K562 (cell line): ENCODE results near the gene SLC4A2. TPM values are rescaled to one million over a fixed set of nuclear protein-coding genes. Genes with fewer than 3 reads are reported as not detected.

Experiments
- ATAC-seq: fragments of 200-7000 bp; cut with Tn5 transposase; 3 replicates; pipeline ENCODE4 v1.9.1; 2020; ENCODE audit warnings: moderate library complexity
- BruUV-seq: library from RNA; stranded (reverse); fragments of 400-500 nt; replicated peaks from 2 replicates; lab custom pipeline; 2021; lab: Mats Ljungman, UMichigan
- CTCF ChIA-PET: fragments of 300-600 bp; formaldehyde crosslinking; extraction: SDS; loops from one replicate; lab custom pipeline; 2021; ENCODE audit warnings: low intra/inter-chr PET ratio; lab: Yijun Ruan, JAX
- POLR2A ChIA-PET: fragments of 300-600, 350-650 bp; sonication (Branson Sonifier 250); formaldehyde crosslinking; extraction: SDS; loops from one replicate; lab custom pipeline; 2021; ENCODE audit warnings: antibody characterized with exemption, inconsistent platforms; lab: Yijun Ruan, JAX
- DNase-seq, 4 experiments: peaks; one replicate each; pipeline versions ENCODE4 v3.0.0 to v3.0.0-alpha.2; 2011 to 2018; ENCODE audit warnings: low spot score in 3 of 4, mixed read lengths in 3 of 4; ENCODE audit errors: extremely low read depth in 1 of 4
- FAIRE-seq: peaks from 2 replicates; lab custom pipeline; 2011; peaks lifted over from hg19 to GRCh38; lab: Jason Lieb, UNC
- H2AFZ ChIP-seq: 2 replicates; pipeline ENCODE4 v1.6.0; 2011; ENCODE audit warnings: low read depth, low read length, control low read depth, inconsistent platforms
- H3K27ac ChIP-seq: fragments of 200-600 bp; 3 replicates; pipeline ENCODE4 v1.8.0; 2011; ENCODE audit warnings: low read depth, mild to moderate bottlenecking, control low read depth, inconsistent platforms, low read length, moderate library complexity, mixed read lengths; ENCODE audit errors: extremely low read depth
- H3K27me3 ChIP-seq, 2 experiments: fragments of 300-600 bp in 1 of 2; 2 replicates in 1 of 2; 3 replicates in 1 of 2; pipeline versions ENCODE4 v1.6.0 to v1.8.0; 2011; ENCODE audit warnings: inconsistent platforms in 2 of 2, low read length in 2 of 2, mild to moderate bottlenecking in 1 of 2, mixed read lengths in 1 of 2, moderate library complexity in 1 of 2; ENCODE audit not compliant: control insufficient read depth in 2 of 2, insufficient read depth in 2 of 2
- H3K36me3 ChIP-seq: fragments of 300-600 bp; 3 replicates; pipeline ENCODE4 v1.8.0; 2011; ENCODE audit warnings: mild to moderate bottlenecking, low read length, inconsistent platforms; ENCODE audit not compliant: control insufficient read depth, insufficient read depth
- H3K4me1 ChIP-seq, 2 experiments: fragments of 200-600 bp in 1 of 2; replicated peaks in 1 of 2; 2 replicates in 1 of 2; 3 replicates in 1 of 2; pipeline versions ENCODE4 v1.5.1 to v1.8.0; 2011; ENCODE audit warnings: inconsistent platforms in 2 of 2, low read length in 2 of 2, mild to moderate bottlenecking in 1 of 2, mixed read lengths in 1 of 2, moderate library complexity in 1 of 2; ENCODE audit not compliant: control insufficient read depth in 2 of 2, insufficient read depth in 2 of 2
- H3K4me2 ChIP-seq: 2 replicates; pipeline ENCODE4 v1.6.1; 2011; ENCODE audit warnings: low read length, control low read depth, inconsistent platforms, mixed read lengths; ENCODE audit not compliant: insufficient read depth
- H3K4me3 ChIP-seq: fragments of 200-600 bp; sonication (generic), shearing (Covaris generic); 2 replicates; pipeline ENCODE4 v1.5.1; 2016; ENCODE audit warnings: control low read depth, inconsistent platforms
- H3K79me2 ChIP-seq: fragments of 200-600 bp; 3 replicates; pipeline ENCODE4 v1.8.0; 2011; ENCODE audit warnings: low read length, inconsistent platforms; ENCODE audit not compliant: control insufficient read depth, insufficient read depth
- H3K9ac ChIP-seq, 2 experiments: 2 replicates each; pipeline versions ENCODE4 v1.6.0 to v1.6.1; 2011; ENCODE audit warnings: low read depth in 2 of 2, low read length in 2 of 2, control low read depth in 1 of 2, inconsistent platforms in 1 of 2, mild to moderate bottlenecking in 1 of 2, mixed read lengths in 1 of 2; ENCODE audit not compliant: insufficient read depth in 1 of 2
- H3K9me1 ChIP-seq: one replicate; pipeline ENCODE4 v1.6.0; 2011; ENCODE audit warnings: inconsistent platforms, mild to moderate bottlenecking, low read length, moderate library complexity; ENCODE audit not compliant: control insufficient read depth, insufficient read depth
- H3K9me3 ChIP-seq: replicated peaks from 2 replicates; pipeline ENCODE4 v1.5.1; 2011; ENCODE audit warnings: low read depth, low read length, inconsistent platforms; ENCODE audit not compliant: control insufficient read depth, insufficient read depth
- H4K20me1 ChIP-seq: replicated peaks from 2 replicates; pipeline ENCODE4 v1.6.1; 2011; ENCODE audit warnings: low read length, inconsistent platforms, mixed read lengths; ENCODE audit not compliant: control insufficient read depth, insufficient read depth
- CHD1 ChIP-seq: fragments of 200-600 bp; sonication (generic); IDR thresholded peaks from one replicate; pipeline ENCODE4 v1.6.1; 2012; ENCODE audit warnings: mild to moderate bottlenecking, moderate library complexity, low read length, inconsistent platforms
- CREM ChIP-seq: IDR thresholded peaks from 2 replicates; pipeline ENCODE4 v1.6.1; 2014; ENCODE audit warnings: antibody characterized with exemption, low read depth
- SRF ChIP-seq, 2 experiments: fragments of 250-450, 450-650 bp in 1 of 2; sonication (Bioruptor Pico) in 1 of 2; sonication (generic) in 1 of 2; formaldehyde crosslinking; IDR thresholded peaks; 2 replicates each; pipeline versions ENCODE4 v1.5.0 to v1.5.1; 2020 to 2022; ENCODE audit warnings: mild to moderate bottlenecking in 1 of 2, missing genetic modification reagents in 1 of 2
- TSC22D4 ChIP-seq: fragments of 450-650 bp; IDR thresholded peaks from 2 replicates; pipeline ENCODE4 v1.6.1; 2016; ENCODE audit warnings: missing genetic modification characterization, missing biosample characterization, control low read depth
- ZNF12 ChIP-seq: sonication (generic); formaldehyde crosslinking; IDR thresholded peaks from 2 replicates; pipeline ENCODE4 v1.4.0; 2020; ENCODE audit warnings: mild to moderate bottlenecking, missing genetic modification reagents
- WGBS: fragments of 100-300 bp; shearing (Covaris generic); methylation state at CpG from one replicate; pipeline ENCODE4 v1.1.6; 2016; ENCODE audit warnings: low coverage, mixed read lengths; ENCODE audit not compliant: insufficient coverage; ENCODE audit errors: missing lambda C conversion rate; 5-methylcytosine and 5-hydroxymethylcytosine counted together
- in situ Hi-C: fragments of 300-500 bp; cut with MboI; formaldehyde crosslinking; loops from 4 replicates; pipeline ENCODE4 v1.15.0; 2018; ENCODE audit warnings: inconsistent platforms, mixed read lengths
- intact Hi-C: fragments of 100-400 bp; cut with micrococcal nuclease; formaldehyde crosslinking; loops from 2 replicates; pipeline ENCODE4 v1.14.2; 2022
- polyA plus RNA-seq, 8 experiments: library from polyadenylated mRNA; depleted of rRNA in 4 of 8; stranded (reverse) in 5 of 8; unstranded in 3 of 8; fragments of >200 nt; fragmentation: Nextera tagmentation in 2 of 8; fragmentation: Illumina TruSeq in 1 of 8; extraction: Ambion mirVana in 2 of 8; extraction: Trizol in 1 of 8; gene quantifications; 2 replicates each; pipeline versions ENCODE4 v1.2.1 to v1.2.3, GENCODE V29; 2011 to 2014; ENCODE audit warnings: inconsistent platforms in 1 of 8, missing spikeins in 1 of 8
- total RNA-seq, 7 experiments: library from RNA; depleted of rRNA in 6 of 7; stranded (reverse); fragments of >200 nt in 6 of 7; fragmentation: Illumina TruSeq in 2 of 7; extraction: Trizol in 2 of 7; gene quantifications; 2 replicates each; pipeline versions ENCODE4 v1.2.1 to v1.2.3, GENCODE V29; 2011 to 2021; ENCODE audit warnings: low replicate concordance in 1 of 7
- TF ChIP-seq, protein P1 (sequence below): fragments of 250-450 bp; sonication (Bioruptor Pico); IDR thresholded peaks from 2 replicates; pipeline ENCODE4 v1.8.0; 2022; ENCODE audit warnings: inconsistent platforms
- TF ChIP-seq, protein P2 (sequence below), 2 experiments: fragments of 450-650 bp; formaldehyde crosslinking in 1 of 2; IDR thresholded peaks; 2 replicates each; pipeline versions ENCODE4 v1.4.0 to v1.6.1; 2014 to 2020; ENCODE audit warnings: mild to moderate bottlenecking in 2 of 2, borderline replicate concordance in 1 of 2, low read depth in 1 of 2

SLC4A2 gene
- total and polyA plus RNA-seq, 9 of the 15 experiments (the other 6 are each of a cell fraction or from before 2014, with no cell fraction given): 11.4 to 375 (median 130) TPM

DNA sequence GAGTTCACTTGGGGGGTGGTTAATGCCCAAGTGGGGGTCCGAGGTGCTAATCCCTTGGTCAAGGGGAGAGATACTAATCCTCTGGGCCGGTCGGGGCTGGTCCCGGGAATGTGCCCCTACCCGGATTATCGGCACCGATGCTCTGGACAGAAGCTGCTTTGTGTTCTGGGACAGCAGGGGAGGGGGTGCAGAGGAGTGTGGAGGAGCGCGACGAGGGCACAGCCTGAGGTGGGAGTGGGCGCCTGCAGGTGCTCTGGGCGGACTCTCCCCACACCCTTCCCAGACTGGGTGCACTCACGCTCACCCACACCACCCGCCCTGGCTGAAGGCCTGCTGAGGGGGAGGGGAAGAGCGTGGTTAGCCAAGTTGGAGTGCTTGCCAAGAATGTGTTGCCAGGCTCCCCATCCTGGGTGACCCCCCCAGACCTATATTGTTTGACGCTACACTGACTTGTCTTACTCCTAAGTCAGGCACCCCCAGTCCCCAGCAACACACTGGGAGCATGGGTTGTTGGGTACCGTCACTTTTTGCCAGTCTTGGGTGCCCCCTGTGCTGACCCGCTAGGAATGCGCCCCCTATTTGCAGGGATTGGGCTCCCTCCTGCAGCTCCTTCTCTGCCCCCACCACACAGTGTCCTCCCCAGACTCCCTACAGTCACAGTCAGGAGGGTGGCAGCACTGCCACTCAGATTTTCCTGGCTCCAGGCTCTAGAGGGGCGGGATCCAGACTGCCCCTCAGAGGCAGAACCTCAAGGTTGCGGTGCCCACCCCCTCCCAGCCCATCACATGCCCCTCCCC, 1.2 kb downstream of the SLC4A2 start:
- Histone ChIP-seq H3K79me2 (peaks cover 66% of the 10 kb centered on the region), H2AFZ (no peak overlapping the region), H3K36me3 (peaks cover 33% of the 10 kb centered on the region), H3K27ac (peak overlapping the region; percentile 90), H3K9me3 (no peaks in the 10 kb centered on the region), H3K27me3 (no peaks in the 10 kb centered on the region), H3K4me1 (peaks cover 57 to 85% of the 10 kb centered on the region in 2 experiments), H3K4me2 (peak overlapping the region; percentile 94), H3K4me3 (peak overlapping the region; percentile 84), H3K9ac (peak overlapping the region; percentile 85 to 91), H3K9me1 (no peaks in the 10 kb centered on the region), H4K20me1 (peaks cover 10% of the 10 kb centered on the region)
- FAIRE-seq: no peak
- CTCF ChIA-PET: interaction anchor here (0.6 to 1.7 kb wide), 6 partner anchors 32 to 681 kb away, joined by 3 to 8 read pairs (median 5); partner anchors contain the start of gene ABCB8
- no peak for ATAC-seq
- WGBS: 6% methylated on average over 20 of the region's 21 CpGs
- in situ Hi-C loops: no loop called here
- POLR2A ChIA-PET: interaction anchor here (0.6 to 2.4 kb wide), 8 partner anchors 13 to 572 kb away, joined by 3 to 9 read pairs (median 3); partner anchors contain the start of genes ABCF2 and FASTK
- BruUV-seq: TSS peak; percentile 62
- intact Hi-C loops: loop anchor here (1.0 to 2.0 kb wide), 2 partner anchors 20 to 48 kb away; partner anchors contain the start of gene FASTK
- DNase-seq: peak in 2 of 4 experiments; percentile 40 to 66
- 0 out of 2 replicates have a peak, but pooled peaks have one; percentile 4 for TF ChIP-seq CREM
- TF ChIP-seq ZNF12 (CRISPR knock-in tag): peak; percentile 17; the same call in 1 of the 2 replicates
- TF ChIP-seq, protein P1, sequence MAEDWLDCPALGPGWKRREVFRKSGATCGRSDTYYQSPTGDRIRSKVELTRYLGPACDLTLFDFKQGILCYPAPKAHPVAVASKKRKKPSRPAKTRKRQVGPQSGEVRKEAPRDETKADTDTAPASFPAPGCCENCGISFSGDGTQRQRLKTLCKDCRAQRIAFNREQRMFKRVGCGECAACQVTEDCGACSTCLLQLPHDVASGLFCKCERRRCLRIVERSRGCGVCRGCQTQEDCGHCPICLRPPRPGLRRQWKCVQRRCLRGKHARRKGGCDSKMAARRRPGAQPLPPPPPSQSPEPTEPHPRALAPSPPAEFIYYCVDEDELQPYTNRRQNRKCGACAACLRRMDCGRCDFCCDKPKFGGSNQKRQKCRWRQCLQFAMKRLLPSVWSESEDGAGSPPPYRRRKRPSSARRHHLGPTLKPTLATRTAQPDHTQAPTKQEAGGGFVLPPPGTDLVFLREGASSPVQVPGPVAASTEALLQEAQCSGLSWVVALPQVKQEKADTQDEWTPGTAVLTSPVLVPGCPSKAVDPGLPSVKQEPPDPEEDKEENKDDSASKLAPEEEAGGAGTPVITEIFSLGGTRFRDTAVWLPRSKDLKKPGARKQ (CRISPR knock-in tag): no peak
- TF ChIP-seq, protein P2, sequence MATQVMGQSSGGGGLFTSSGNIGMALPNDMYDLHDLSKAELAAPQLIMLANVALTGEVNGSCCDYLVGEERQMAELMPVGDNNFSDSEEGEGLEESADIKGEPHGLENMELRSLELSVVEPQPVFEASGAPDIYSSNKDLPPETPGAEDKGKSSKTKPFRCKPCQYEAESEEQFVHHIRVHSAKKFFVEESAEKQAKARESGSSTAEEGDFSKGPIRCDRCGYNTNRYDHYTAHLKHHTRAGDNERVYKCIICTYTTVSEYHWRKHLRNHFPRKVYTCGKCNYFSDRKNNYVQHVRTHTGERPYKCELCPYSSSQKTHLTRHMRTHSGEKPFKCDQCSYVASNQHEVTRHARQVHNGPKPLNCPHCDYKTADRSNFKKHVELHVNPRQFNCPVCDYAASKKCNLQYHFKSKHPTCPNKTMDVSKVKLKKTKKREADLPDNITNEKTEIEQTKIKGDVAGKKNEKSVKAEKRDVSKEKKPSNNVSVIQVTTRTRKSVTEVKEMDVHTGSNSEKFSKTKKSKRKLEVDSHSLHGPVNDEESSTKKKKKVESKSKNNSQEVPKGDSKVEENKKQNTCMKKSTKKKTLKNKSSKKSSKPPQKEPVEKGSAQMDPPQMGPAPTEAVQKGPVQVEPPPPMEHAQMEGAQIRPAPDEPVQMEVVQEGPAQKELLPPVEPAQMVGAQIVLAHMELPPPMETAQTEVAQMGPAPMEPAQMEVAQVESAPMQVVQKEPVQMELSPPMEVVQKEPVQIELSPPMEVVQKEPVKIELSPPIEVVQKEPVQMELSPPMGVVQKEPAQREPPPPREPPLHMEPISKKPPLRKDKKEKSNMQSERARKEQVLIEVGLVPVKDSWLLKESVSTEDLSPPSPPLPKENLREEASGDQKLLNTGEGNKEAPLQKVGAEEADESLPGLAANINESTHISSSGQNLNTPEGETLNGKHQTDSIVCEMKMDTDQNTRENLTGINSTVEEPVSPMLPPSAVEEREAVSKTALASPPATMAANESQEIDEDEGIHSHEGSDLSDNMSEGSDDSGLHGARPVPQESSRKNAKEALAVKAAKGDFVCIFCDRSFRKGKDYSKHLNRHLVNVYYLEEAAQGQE (IDR thresholded peaks at IDR 0.05; ENCODE audit: borderline replicate concordance): 0 out of 2 replicates have a peak, but pooled peaks have one; percentile 18
- TF ChIP-seq, protein P2 (CRISPR knock-in tag; IDR thresholded peaks at IDR 0.05; ENCODE audit: low read depth): no peak
- no peak for TF ChIP-seq SRF (CRISPR knock-in tag; IDR thresholded peaks at IDR 0.05)
- TF ChIP-seq TSC22D4: no peak
- TF ChIP-seq CHD1: peak; percentile 60
